OCI-LY7 (cell line): ENCODE data around the gene CDKL4. TPM values are rescaled to one million over a fixed set of nuclear protein-coding genes. Genes with fewer than 3 reads are reported as not detected.
"Not testable (repeated sequence)": the region's sequence is repeated elsewhere in the genome, so short reads cannot be mapped to it uniquely, and the experiment has no call there.

ENCODE experiments used
- BruUV-seq: library from RNA; stranded (reverse); fragments of 400-500 nt; replicated peaks from 2 replicates; lab custom pipeline; 2021; lab: Mats Ljungman, UMichigan
- CTCF ChIA-PET: fragments of 300-600 bp; sonication (Branson Sonifier 250); formaldehyde crosslinking; loops from one replicate; lab custom pipeline; 2022; ENCODE audit warnings: antibody characterized with exemption; ENCODE audit not compliant: unreplicated experiment; lab: Charles Lee
- POLR2A ChIA-PET: fragments of 300-600 bp; sonication (Branson Sonifier 250); formaldehyde crosslinking; loops from one replicate; lab custom pipeline; 2022; ENCODE audit warnings: antibody characterized with exemption; lab: Charles Lee
- DNase-seq: peaks from one replicate; pipeline ENCODE4 v3.0.0-alpha.2; 2015; ENCODE audit warnings: low spot score
- H2AFZ ChIP-seq: fragments of 200-600 bp; sonication (generic), shearing (Covaris generic); 2 replicates; pipeline ENCODE4 v1.6.1; 2014; ENCODE audit warnings: mild to moderate bottlenecking, antibody characterized with exemption, low read length, moderate library complexity
- H3K27ac ChIP-seq: fragments of 200-600 bp; sonication (generic); 2 replicates; pipeline ENCODE4 v1.5.1; 2014; ENCODE audit warnings: mixed run types, low read depth, mild to moderate bottlenecking, moderate library complexity, low read length, inconsistent platforms; ENCODE audit not compliant: poor library complexity, severe bottlenecking
- H3K36me3 ChIP-seq: fragments of 200-600 bp; sonication (generic); 2 replicates; pipeline ENCODE4 v1.6.1; 2014; ENCODE audit warnings: mild to moderate bottlenecking, antibody characterized with exemption, low read length, moderate library complexity, mixed read lengths; ENCODE audit not compliant: insufficient read depth
- H3K4me1 ChIP-seq: fragments of 200-600 bp; sonication (generic); 2 replicates; pipeline ENCODE4 v1.5.1; 2014; ENCODE audit warnings: mild to moderate bottlenecking, low read length; ENCODE audit not compliant: insufficient read depth, poor library complexity, severe bottlenecking
- H3K4me2 ChIP-seq: fragments of 200-600 bp; sonication (generic); 2 replicates; pipeline ENCODE4 v1.6.1; 2014; ENCODE audit warnings: mild to moderate bottlenecking, low read length
- H3K4me3 ChIP-seq: fragments of 200-600 bp; sonication (generic); 2 replicates; pipeline ENCODE4 v1.5.1; 2014; ENCODE audit warnings: mild to moderate bottlenecking, low read depth, low read length; ENCODE audit not compliant: poor library complexity, severe bottlenecking
- H3K79me2 ChIP-seq: fragments of 200-600 bp; sonication (generic); 2 replicates; pipeline ENCODE4 v1.6.1; 2016; ENCODE audit warnings: low read depth, mild to moderate bottlenecking, low read length, moderate library complexity, mixed read lengths; ENCODE audit not compliant: insufficient read depth
- H3K9me2 ChIP-seq: fragments of 200-600 bp; sonication (generic); 2 replicates; pipeline ENCODE4 v1.6.1; 2016; ENCODE audit warnings: mild to moderate bottlenecking, low read length, mixed read lengths; ENCODE audit not compliant: insufficient read depth
- H3K9me3 ChIP-seq: fragments of 200-600 bp; sonication (generic); 2 replicates; pipeline ENCODE4 v1.6.1; 2014; ENCODE audit warnings: mild to moderate bottlenecking, mixed run types, low read length, mixed read lengths
- H4K20me1 ChIP-seq: fragments of 200-600 bp; sonication (generic); 2 replicates; pipeline ENCODE4 v1.6.1; 2014; ENCODE audit warnings: mild to moderate bottlenecking, antibody characterized with exemption, low read length, moderate library complexity, mixed read lengths; ENCODE audit not compliant: insufficient read depth
- EZH2phosphoT487 ChIP-seq: fragments of 200-600 bp; sonication (generic); IDR thresholded peaks from 2 replicates; pipeline ENCODE4 v1.6.1; 2018; ENCODE audit warnings: low read depth, borderline replicate concordance, mild to moderate bottlenecking, mixed run types, antibody characterized with exemption, low read length, moderate library complexity, mixed read lengths
- intact Hi-C: fragments of 100-400 bp; cut with micrococcal nuclease; formaldehyde crosslinking; loops from one replicate; pipeline ENCODE4 v1.10.0; 2022; ENCODE audit not compliant: unreplicated experiment
- total RNA-seq, 2 experiments: library from RNA; depleted of rRNA in 1 of 2; stranded (reverse); fragments of >200 nt in 1 of 2; shearing (Covaris generic) in 1 of 2; gene quantifications; 2 replicates each; pipeline ENCODE4 v1.2.3, GENCODE V29; 2014 to 2022
- TF ChIP-seq, protein P1 (sequence below): fragments of 200-600 bp; sonication (generic); conservative IDR thresholded peaks from 2 replicates; pipeline ENCODE4 v1.5.1; 2014; ENCODE audit warnings: mild to moderate bottlenecking, antibody characterized with exemption, low read length, moderate library complexity, mixed read lengths

The CDKL4 gene
- total RNA-seq, 2 experiments from 2014 or later, result not detected

DNA sequence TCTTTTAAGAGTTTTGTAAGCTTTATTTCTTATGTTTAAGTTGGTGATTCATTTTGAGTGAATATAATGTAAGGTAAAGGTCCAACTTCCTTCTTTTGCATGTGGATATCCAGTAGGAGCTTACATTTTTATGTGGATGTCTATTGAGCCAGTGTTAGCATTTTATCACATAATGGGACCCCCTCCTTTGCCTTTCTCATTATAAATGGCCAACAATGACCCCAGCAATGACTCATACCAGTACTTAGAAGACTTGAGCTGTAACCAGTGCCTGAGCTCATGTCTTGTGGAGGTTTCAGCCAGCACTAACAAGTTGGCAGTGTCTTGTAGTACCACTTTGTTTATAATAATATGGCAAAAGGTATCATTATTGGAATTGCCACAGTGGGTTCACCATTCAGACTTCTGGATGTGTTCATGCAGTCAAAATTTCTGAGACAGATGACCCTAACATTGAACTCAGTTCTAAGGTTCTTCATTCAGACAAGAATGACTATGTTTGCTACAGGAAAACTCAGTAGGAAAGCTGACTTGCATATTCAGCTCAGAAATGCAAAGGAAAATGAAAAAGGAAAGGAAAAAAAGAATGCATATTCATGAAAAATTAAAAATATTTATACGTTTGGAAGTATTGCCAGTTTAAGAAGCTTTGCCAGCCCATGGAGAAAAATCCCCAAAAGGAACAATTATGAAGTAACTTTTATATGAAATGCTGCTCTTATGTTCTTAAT lies 41.0 kb downstream of the CDKL4 start:
- no peak for DNase-seq

DNA sequence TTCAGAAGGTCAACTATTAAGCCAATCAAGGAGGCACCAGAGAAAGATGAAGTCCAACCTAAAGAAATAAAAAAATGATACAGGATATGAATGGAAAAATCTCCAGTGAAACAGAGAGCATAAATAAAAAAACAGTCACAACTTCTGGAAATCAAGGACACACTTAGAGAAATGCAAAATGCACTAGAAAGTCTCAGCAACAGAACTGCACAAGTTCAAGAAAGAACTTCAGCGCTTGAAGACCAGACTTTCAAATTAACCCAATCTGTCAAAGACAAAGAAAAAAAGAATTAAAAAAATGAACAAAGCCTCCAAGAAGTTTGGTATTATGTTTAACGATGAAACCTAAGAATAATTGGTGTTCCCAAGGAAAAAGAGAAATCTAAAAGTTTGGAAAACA lies 46.8 kb downstream of the CDKL4 start:
- POLR2A ChIA-PET, H4K20me1 ChIP-seq, H2AFZ ChIP-seq, CTCF ChIA-PET, H3K4me3 ChIP-seq, H3K4me1 ChIP-seq, H3K4me2 ChIP-seq, intact Hi-C loops, H3K9me2 ChIP-seq, DNase-seq, H3K36me3 ChIP-seq, H3K9me3 ChIP-seq, BruUV-seq, H3K79me2 ChIP-seq, H3K27ac ChIP-seq: not testable (repeated sequence)

More for the DNA sequence above, 41.0 kb downstream of the CDKL4 start:
- intact Hi-C loops, result no loop called here
- no peak overlapping the region for H3K4me2 ChIP-seq
- no TSS peak for BruUV-seq
- H4K20me1 ChIP-seq, result no peaks in the 10 kb centered on the region
- no peak overlapping the region for H3K27ac ChIP-seq
- H3K36me3 ChIP-seq, result no peaks in the 10 kb centered on the region
- H3K79me2 ChIP-seq, result no peaks in the 10 kb centered on the region
- POLR2A ChIA-PET, result interaction anchor here (0.6 kb wide), 1 partner anchor 55 kb away, joined by 4 read pairs; no protein-coding TSS in a partner anchor
- TF ChIP-seq EZH2phosphoT487, result no peak
- TF ChIP-seq, protein P1, sequence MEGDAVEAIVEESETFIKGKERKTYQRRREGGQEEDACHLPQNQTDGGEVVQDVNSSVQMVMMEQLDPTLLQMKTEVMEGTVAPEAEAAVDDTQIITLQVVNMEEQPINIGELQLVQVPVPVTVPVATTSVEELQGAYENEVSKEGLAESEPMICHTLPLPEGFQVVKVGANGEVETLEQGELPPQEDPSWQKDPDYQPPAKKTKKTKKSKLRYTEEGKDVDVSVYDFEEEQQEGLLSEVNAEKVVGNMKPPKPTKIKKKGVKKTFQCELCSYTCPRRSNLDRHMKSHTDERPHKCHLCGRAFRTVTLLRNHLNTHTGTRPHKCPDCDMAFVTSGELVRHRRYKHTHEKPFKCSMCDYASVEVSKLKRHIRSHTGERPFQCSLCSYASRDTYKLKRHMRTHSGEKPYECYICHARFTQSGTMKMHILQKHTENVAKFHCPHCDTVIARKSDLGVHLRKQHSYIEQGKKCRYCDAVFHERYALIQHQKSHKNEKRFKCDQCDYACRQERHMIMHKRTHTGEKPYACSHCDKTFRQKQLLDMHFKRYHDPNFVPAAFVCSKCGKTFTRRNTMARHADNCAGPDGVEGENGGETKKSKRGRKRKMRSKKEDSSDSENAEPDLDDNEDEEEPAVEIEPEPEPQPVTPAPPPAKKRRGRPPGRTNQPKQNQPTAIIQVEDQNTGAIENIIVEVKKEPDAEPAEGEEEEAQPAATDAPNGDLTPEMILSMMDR, result no peak
- no peaks in the 10 kb centered on the region for H3K4me1 ChIP-seq
- no peak overlapping the region for H3K4me3 ChIP-seq
- no peaks in the 10 kb centered on the region for H3K9me2 ChIP-seq
- no peak overlapping the region for H2AFZ ChIP-seq
- H3K9me3 ChIP-seq, result no peaks in the 10 kb centered on the region
- CTCF ChIA-PET, result no interaction called here

DNA sequence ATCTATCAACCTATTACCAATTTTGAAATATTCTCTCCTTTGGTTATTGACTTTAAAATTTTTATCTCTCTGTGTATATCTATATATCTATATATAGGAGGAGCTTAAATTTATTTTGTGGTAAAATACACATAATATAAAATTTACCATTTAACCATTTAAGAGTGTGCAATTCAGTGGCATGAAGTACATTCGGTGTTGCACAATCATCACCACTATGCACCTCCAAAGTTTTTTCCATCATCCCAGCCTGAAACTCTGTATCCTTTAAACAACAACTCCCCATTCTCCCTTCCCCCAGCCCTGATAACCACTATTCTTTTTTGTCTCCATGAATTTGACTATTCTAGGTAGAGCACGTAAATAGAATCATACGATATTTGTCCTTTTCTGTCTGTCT lies 49.1 kb downstream of the CDKL4 start:
- ChIA-PET POLR2A (interaction anchor here (0.6 to 1.6 kb wide), 4 partner anchors 10 to 190 kb away, joined by 3 to 5 read pairs (median 4); no protein-coding TSS in a partner anchor), CTCF (no interaction called here)
- Histone ChIP-seq H3K4me3 (no peak overlapping the region), H3K4me2 (no peak overlapping the region), H3K9me2 (no peaks in the 10 kb centered on the region), H2AFZ (no peak overlapping the region), H3K27ac (no peak overlapping the region), H3K9me3 (no peaks in the 10 kb centered on the region), H3K36me3 (no peaks in the 10 kb centered on the region), H3K4me1 (no peaks in the 10 kb centered on the region), H4K20me1 (no peaks in the 10 kb centered on the region), H3K79me2 (no peaks in the 10 kb centered on the region)
- TF ChIP-seq EZH2phosphoT487, result no peak
- TF ChIP-seq, protein P1, result no peak
- BruUV-seq, result no TSS peak
- intact Hi-C loops, result no loop called here
- no peak for DNase-seq
